Measurements from ENCODE around the gene SUMO4. TPM values are rescaled to one million over a fixed set of nuclear protein-coding genes. Genes with fewer than 3 reads are reported as not detected.

Gene SUMO4
- total and polyA plus RNA-seq, 2 of the 4 experiments (the other 2 are of a cell fraction), result 2.2 TPM; not detected in 1

DNA sequence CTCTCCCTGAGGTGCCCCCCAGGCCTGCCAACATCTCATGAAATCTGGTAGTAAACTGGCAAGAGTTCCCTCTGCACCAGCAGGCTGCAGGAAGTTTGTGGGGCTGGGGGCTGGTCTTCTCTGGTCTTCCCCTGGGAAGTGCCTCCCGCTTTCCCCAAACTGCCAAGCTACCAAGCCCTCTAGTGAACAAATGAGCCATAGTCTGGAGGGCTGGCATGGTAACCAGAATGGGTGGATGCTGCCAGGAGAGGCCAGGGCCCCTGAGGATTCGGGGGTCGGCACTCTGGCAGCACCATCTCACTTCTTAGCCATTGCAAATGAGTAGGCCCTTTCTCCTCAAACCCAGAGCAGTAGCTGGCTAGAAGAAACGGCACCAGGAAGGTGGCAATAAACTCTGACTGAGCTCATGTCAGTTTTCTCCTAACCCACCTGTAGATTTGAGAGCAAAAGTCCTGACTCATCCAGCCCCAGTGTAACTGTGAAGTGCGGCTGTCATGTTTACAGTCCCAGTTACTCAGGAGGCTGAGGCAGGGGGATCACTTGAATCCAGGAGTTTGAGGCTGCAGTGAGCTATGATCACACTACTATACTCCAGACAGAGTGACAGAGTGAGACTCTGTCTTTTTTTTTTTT, 48.9 kb downstream of the SUMO4 start:
- Histone ChIP-seq H2BK20ac (ENCODE audit: low read depth, low read length) (no peak overlapping the region), H3K18ac (ENCODE audit: low read depth, low read length) (no peak overlapping the region), H4K20me1 (ENCODE audit: insufficient read depth, low read length) (no peaks in the 10 kb centered on the region), H2BK15ac (ENCODE audit: low read depth, low read length) (no peak overlapping the region), H3K4me2 (ENCODE audit: low read depth, low read length) (no peak overlapping the region), H3K14ac (replicated peaks; ENCODE audit: low read depth, low read length) (no peak overlapping the region), H3K27ac (ENCODE audit: insufficient read depth, low read length) (no peak overlapping the region), H2AK5ac (ENCODE audit: low read depth, low read length) (no peak overlapping the region), H3K79me1 (ENCODE audit: low read depth in 1 of 2, low read length in 2 of 2) (no peaks in the 10 kb centered on the region), H2AK9ac (replicated peaks; ENCODE audit: low read depth, low read length, poor library complexity) (no peak overlapping the region), H3K27me3 (ENCODE audit: control insufficient read depth, insufficient read depth, low read length) (peaks cover 17% of the 10 kb centered on the region; the same call in 1 of the 2 replicates), H3K36me3 (ENCODE audit: control insufficient read depth, insufficient read depth, low read length) (no peaks in the 10 kb centered on the region), H3K56ac (ENCODE audit: extremely low read depth, insufficient read depth, low read length) (no peak overlapping the region), H4K8ac (ENCODE audit: low read depth in 2 of 2, low read length in 2 of 2) (no peak overlapping the region), H4K5ac (ENCODE audit: low read depth, low read length) (no peak overlapping the region), H3K9me3 (ENCODE audit: control insufficient read depth, insufficient read depth, low read length) (no peaks in the 10 kb centered on the region), H3K4me1 (ENCODE audit: control insufficient read depth, insufficient read depth, low read length) (peaks cover 4% of the 10 kb centered on the region), H3K4ac (ENCODE audit: low read depth, low read length) (no peak overlapping the region), H2BK120ac (ENCODE audit: low read depth, low read length) (no peak overlapping the region), H3K4me3 (ENCODE audit: insufficient read depth, low read depth, low read length) (no peak overlapping the region), H2BK5ac (ENCODE audit: low read depth, low read length, poor library complexity, severe bottlenecking) (no peak overlapping the region), H3K23ac (ENCODE audit: low read depth, low read length) (no peak overlapping the region), H3K9me1 (ENCODE audit: insufficient read depth, low read length) (peaks cover 5% of the 10 kb centered on the region; the same call in 1 of the 2 replicates), H2AFZ (replicated peaks; ENCODE audit: low read length, poor library complexity) (no peak overlapping the region), H3K9ac (ENCODE audit: low read depth, low read length) (no peak overlapping the region), H4K91ac (ENCODE audit: insufficient read depth, low read depth, low read length) (no peak overlapping the region)
- ATAC-seq (ENCODE audit: low read depth), result no peak
- WGBS, 2 experiments (ENCODE audit: extremely low coverage in 2 of 2, insufficient read length in 1 of 2), result 83% methylated on average over 2 of the region's 5 CpGs; no CpG with 5 or more reads in 1 of the 2 experiments
- TF ChIP-seq, protein P1, sequence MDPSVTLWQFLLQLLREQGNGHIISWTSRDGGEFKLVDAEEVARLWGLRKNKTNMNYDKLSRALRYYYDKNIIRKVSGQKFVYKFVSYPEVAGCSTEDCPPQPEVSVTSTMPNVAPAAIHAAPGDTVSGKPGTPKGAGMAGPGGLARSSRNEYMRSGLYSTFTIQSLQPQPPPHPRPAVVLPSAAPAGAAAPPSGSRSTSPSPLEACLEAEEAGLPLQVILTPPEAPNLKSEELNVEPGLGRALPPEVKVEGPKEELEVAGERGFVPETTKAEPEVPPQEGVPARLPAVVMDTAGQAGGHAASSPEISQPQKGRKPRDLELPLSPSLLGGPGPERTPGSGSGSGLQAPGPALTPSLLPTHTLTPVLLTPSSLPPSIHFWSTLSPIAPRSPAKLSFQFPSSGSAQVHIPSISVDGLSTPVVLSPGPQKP (IDR thresholded peaks at IDR 0.05; ENCODE audit: borderline replicate concordance, low read depth, low read length), result no peak
- TF ChIP-seq, protein P2, sequence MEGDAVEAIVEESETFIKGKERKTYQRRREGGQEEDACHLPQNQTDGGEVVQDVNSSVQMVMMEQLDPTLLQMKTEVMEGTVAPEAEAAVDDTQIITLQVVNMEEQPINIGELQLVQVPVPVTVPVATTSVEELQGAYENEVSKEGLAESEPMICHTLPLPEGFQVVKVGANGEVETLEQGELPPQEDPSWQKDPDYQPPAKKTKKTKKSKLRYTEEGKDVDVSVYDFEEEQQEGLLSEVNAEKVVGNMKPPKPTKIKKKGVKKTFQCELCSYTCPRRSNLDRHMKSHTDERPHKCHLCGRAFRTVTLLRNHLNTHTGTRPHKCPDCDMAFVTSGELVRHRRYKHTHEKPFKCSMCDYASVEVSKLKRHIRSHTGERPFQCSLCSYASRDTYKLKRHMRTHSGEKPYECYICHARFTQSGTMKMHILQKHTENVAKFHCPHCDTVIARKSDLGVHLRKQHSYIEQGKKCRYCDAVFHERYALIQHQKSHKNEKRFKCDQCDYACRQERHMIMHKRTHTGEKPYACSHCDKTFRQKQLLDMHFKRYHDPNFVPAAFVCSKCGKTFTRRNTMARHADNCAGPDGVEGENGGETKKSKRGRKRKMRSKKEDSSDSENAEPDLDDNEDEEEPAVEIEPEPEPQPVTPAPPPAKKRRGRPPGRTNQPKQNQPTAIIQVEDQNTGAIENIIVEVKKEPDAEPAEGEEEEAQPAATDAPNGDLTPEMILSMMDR (conservative IDR thresholded peaks at IDR 0.05; ENCODE audit: low read depth, low read length), result no peak
- TF ChIP-seq RFX5 (IDR thresholded peaks at IDR 0.05; ENCODE audit: low read depth, low read length) (no peak), MAZ (IDR thresholded peaks at IDR 0.05; ENCODE audit: borderline replicate concordance, low read depth, low read length) (no peak)
- in situ Hi-C loops (cut with MboI; ENCODE audit: low sequenced_read_pairs), result no loop called here
- POLR2A ChIA-PET (ENCODE audit: unreplicated experiment), result no interaction called here
- BruUV-seq (replicated peaks), result no TSS peak
- dilution Hi-C loops (cut with HindIII; ENCODE audit: low sequenced_read_pairs, unreplicated experiment), result no loop called here
- CTCF ChIA-PET, result interaction anchor here (0.6 to 0.7 kb wide), 2 partner anchors 367 to 633 kb away, joined by 3 to 7 read pairs; no protein-coding TSS in a partner anchor
- intact Hi-C loops (cut with micrococcal nuclease), result no loop called here
- no peak for DNase-seq
